ENCODE measurements around the gene TMEM164.

Gene TMEM164

DNA sequence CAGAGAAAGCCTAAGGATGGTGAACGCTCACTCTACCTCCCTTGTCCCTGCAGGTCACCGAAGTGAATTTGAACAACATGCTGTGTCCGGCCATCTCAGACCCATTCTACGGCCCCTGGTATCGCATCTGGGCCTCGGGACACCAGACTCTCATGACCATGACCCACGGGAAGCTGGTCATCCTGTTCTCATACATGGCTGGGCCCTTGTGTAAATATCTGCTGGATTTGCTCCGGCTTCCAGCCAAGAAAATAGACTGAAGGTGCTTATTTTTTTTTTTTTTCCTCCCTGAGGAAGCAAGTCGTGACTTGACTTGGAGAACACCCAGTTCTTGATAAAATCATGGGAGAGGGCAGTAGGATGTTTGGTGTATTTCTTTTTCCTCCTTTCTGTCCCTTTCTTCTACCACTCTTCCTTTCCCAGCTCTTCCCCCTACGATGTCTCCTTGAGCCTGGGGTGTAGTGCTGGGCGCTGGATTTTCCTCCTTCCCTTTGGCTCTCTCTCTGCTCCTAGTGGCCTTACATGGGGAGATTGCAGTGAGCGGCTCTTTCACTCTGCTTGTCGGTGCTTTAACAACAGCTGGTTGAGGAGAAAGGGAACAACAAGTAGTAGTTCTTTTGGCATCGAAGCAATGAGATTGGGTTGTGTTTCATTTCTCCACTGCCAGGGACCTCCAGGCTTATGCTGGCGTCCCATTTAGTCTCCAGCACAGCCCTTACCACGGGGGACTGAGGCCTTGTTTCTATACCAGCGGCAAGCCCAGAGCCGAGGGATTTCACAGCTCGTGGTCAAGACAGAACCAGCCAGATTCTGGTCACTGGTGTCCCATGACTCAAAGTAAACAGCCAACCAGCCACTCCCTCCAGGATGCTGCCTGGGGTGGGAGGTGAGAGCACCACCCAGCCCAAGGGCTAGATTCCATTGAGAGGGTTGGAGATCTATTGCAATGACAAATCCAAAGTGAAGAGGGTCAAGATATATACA lies 170.6 kb downstream of the TMEM164 start:
- DNase-seq, result no peak

DNA sequence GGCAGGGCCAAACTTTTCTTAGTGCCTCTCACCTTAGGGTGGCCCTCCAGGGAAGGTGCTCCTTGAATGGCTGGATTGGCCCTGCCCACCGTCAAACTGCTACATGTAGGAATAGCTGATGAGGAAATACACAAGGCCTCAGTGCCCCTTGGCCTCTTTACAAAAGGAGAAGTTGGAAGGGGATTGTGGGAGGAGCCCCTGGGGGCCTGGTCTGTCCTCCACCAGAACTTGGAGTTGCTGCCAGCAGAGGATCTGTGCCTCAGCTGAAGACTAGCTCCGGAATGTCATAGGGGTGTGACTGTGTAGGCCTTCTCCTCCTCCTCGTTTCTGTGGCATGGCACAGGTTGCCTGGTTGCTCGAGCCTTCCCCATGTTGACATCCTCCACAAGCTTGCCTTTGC lies 172.2 kb downstream of the TMEM164 start:
- DNase-seq, result no peak

DNA sequence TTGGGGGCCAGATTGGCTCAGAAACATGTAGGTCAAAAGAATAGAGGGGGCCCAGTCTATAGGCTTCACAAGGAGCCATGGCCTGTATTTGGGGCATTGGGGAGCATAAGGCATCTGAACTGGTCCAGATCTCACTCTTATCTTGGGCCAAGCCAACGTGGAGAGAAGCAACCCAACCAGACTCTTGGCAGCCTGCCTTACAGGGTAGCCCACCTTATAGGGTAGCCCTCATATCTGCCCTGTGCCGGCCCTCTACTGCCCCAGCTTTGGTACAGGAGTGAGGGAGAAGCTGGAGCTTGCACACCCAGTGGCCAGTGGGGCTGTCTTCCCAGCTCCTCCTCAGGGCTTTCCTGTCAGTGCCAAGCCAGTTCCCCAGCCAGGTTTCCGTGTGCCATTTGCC lies 172.8 kb downstream of the TMEM164 start:
- DNase-seq, result no peak

DNA sequence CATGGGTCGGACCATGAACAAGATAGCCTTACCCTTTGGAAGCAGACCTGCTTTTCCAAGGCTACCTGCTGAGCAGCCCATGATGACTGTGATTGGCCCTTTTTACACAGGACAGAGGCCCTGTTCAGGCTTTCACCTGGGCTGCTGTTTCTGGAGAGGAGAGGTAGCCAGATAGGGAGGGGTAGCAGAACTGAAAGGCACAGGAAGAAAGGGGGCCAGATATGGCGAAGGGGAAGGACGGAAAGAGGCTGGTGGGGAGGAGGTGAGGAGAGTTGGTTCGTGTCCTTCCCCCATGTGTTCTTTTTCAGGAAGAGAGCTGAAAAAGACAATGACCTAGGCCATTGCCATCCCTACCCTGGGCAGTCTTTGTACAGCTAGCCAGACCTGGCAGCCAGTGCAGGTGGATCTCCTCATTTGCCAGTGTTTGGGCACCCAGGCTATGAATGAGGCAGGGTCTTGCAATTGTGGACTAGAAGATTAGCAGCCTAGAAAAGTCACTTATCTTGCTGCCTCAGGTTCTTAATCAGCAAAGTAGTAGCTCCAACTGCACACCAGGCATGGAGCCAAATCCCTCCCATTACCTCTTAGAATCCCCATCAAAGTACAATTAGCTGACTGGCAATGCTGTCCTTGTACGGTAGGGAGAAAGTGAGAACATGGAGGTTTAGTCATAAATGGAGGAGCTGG lies 175.4 kb downstream of the TMEM164 start:
- no peak for DNase-seq

GRCh38 chrX:110180176-110180927 lies 177.4 kb downstream of the TMEM164 start:
- peak; percentile 83 for DNase-seq

DNA sequence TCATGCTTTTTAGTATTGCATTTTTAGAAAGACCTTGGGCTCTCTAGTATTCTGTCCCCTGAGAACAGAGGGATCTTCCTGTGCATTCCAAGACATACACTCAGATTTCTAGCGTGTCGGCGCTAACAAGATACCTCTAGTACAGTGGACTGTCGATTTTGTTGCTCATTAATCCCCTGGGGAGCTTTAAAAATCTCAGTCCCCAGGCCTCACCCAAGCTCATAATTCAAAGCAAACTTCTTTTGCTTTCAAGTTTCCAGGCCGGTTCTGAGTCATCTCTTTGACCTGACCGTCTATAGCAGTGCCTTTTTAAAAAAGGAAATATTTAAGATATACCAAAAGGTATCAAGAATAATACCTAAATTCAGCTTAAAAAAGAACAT lies 178.0 kb downstream of the TMEM164 start:
- DNase-seq, result peak; percentile 83

GRCh38 chrX:110181459-110182137 lies 178.7 kb downstream of the TMEM164 start:
- DNase-seq, result no peak

DNA sequence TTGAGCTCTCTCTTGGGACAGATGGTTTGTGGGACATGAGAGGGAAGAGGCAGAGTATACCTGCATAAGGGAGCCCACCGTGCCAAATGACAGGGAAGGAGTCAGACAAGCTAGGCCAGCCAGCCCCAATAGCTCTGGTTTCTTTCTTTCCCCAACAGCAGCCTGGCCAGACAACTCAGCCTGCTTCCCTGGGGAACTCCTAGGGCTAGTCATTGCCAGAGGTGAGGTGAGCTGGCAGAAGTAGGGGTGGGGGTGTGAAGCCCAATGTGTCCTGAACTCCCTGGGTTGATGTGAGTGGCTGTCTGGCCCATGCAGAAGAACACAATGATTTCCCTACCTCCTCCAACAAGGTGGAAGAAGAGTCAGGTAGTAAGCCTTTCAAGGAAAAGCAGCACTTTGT lies 179.4 kb downstream of the TMEM164 start:
- peak; percentile 38 for DNase-seq

DNA sequence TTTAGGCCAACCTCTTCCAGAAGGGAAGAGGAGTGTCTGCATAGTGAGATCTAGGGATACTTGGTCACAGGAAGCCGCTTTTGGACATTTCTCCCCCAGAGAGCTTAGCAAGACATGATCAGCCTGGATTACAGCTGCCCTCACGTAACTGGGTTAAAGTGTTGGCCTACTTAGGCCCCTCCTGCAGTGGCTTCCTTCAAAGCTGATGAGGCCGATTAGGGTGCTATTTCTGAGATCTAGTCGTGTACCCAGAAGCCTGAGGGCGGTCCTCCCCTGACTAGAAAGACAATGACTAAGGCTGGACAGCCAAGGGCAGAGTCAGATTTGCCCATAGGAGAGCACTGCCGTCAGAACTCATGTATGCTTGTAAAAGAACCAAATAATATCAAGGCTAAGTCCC lies 180.0 kb downstream of the TMEM164 start:
- no peak for DNase-seq

DNA sequence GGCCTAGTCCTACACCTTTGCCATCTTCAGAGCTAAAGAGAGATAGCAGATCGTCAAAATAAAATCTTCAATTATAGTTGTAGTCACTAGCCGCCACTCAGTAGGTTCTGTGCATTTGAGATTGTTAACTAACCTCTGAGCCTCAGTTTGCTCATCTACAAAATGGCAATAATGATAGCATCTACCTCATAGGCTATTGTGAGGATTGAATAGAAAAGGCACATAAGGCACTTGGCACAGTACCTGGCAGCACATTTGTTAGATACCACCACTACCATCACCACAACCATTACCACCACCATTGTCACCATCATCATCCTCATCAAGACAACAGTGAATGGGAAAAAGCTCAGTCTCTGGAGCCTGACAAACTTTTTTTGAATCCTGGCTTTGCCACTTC lies 180.4 kb downstream of the TMEM164 start:
- DNase-seq, result no peak

GRCh38 chrX:110188701-110189558 lies 186.0 kb downstream of the TMEM164 start:
- DNase-seq, result no peak

- DNase-seq, result no peak
These were observed 189.6 kb downstream of the TMEM164 start for GRCh38 chrX:110192516-110192915.

- no peak for DNase-seq
These were observed 192.1 kb downstream of the TMEM164 start for GRCh38 chrX:110194977-110195376.

GRCh38 chrX:110201799-110202198 lies 198.9 kb downstream of the TMEM164 start:
- DNase-seq, result no peak

- DNase-seq, result peak; percentile 79
These were observed 202.1 kb downstream of the TMEM164 start for GRCh38 chrX:110204986-110205385.

- DNase-seq, result no peak
These were observed 205.2 kb downstream of the TMEM164 start for GRCh38 chrX:110208092-110208491.

DNA sequence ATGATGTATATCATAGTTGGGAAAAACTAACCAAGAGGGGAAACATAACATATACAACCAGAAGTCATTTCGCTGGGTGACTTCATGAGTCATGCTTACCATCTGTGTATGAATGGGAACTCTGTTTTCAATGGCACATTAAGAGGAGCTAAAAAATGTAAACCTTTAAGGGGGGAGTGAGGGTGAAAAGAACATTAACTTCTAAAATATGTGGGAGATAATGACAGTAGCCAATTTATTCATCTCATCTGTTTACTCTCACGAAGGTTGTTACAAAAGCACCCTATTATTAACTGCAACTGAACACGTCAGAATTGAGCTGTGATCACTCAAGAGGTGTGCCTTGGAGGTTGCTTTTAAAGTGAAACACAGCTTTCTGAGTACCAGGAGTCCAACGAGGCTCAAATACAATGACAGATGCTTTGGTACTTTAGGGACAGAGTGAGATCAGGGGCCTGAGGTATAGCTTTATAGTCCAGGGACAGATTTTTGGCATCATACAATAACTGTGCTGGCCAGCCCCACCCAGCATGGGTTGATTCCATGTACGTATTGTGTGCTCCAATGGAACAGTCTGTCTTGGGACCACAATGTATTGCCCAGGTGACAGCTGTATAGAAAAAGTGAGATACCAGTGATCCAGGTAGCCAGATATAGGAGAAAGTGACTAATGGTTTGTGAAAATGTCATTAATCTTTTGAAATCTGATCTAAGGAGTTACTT lies 207.7 kb downstream of the TMEM164 start:
- DNase-seq, result peak; percentile 84

DNA sequence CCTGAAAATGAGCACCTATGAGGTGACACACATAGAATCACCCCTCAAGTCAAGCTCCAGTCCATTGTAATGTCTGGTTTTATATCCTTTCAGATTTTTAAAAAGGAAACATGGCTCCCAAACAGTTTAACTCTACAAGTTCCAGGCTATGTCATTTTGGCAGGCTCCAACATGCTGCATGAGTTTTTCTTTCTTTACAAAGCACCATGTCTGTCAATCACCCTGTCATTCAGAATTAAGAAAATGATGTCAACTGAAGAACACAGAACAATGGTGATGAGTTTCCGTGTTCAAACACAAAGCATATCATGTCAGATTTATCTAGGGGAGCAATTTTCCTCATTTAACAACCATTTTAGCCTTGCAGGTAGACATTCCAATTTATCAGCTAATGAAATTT lies 208.4 kb downstream of the TMEM164 start:
- no peak for DNase-seq

GRCh38 chrX:110212299-110212698 lies 209.4 kb downstream of the TMEM164 start:
- no peak for DNase-seq

GRCh38 chrX:110213183-110213582 lies 210.3 kb downstream of the TMEM164 start:
- no peak for DNase-seq

- no peak for DNase-seq
These were observed 211.8 kb downstream of the TMEM164 start for GRCh38 chrX:110214684-110215083.

Data from fibroblast of upper back skin (primary cell).